Gastrocnemius medialis (tissue), 4 donors: ENCODE data around the gene SLC35B2. TPM values are rescaled to one million over a fixed set of nuclear protein-coding genes. Genes with fewer than 3 reads are reported as not detected.

Source experiments
- ATAC-seq, 2 donors: fragments of 150-250 bp; one replicate each; pipeline ENCODE4 v1.9.1; 2016
- DNase-seq, 2 donors: peaks; one replicate each; pipeline ENCODE4 v3.0.0-alpha.2; 2019
- H3K27ac ChIP-seq, 4 donors: fragments of 200-600 bp; sonication (generic); 1 replicate in 1 of 4; 2 replicates in 3 of 4; pipeline ENCODE4 v1.5.1; 2016 to 2018; ENCODE audit warnings: mild to moderate bottlenecking in 2 of 4, moderate library complexity in 1 of 4
- H3K27me3 ChIP-seq, 3 donors: fragments of 200-600 bp; sonication (generic) in 2 of 3; 1 replicate in 1 of 3; 2 replicates in 2 of 3; pipeline versions ENCODE4 v1.5.1 to v1.6.0; 2016 to 2019; ENCODE audit warnings: mild to moderate bottlenecking in 1 of 3, moderate library complexity in 1 of 3
- H3K36me3 ChIP-seq, 2 donors: fragments of 200-600 bp; sonication (generic) in 1 of 2; one replicate each; pipeline ENCODE4 v1.5.1; 2017 to 2018
- H3K4me1 ChIP-seq, 2 donors: fragments of 200-600 bp; sonication (generic) in 1 of 2; one replicate each; pipeline ENCODE4 v1.5.1; 2016 to 2017; ENCODE audit warnings: mild to moderate bottlenecking in 2 of 2
- H3K4me3 ChIP-seq, 4 donors: fragments of 200-600 bp; sonication (generic) in 3 of 4; 1 replicate in 1 of 4; 2 replicates in 3 of 4; pipeline ENCODE4 v1.5.1; 2016 to 2019; ENCODE audit warnings: mild to moderate bottlenecking in 2 of 4
- H3K9me3 ChIP-seq, 3 donors: fragments of 200-600 bp; sonication (generic) in 2 of 3; 1 replicate in 1 of 3; 2 replicates in 2 of 3; pipeline ENCODE4 v1.5.1; 2016 to 2019
- CTCF ChIP-seq, 5 experiments: fragments of 450-650 bp in 3 of 5; fragments of 200-600 bp in 2 of 5; sonication (generic) in 2 of 5; IDR thresholded peaks in 4 of 5; conservative IDR thresholded peaks in 1 of 5; 1 replicate in 4 of 5; 2 replicates in 1 of 5; pipeline ENCODE4 v1.5.1; 2016 to 2019; ENCODE audit warnings: antibody characterized with exemption in 5 of 5, mild to moderate bottlenecking in 3 of 5, moderate library complexity in 3 of 5
- POLR2A ChIP-seq, 2 donors: fragments of 450-650 bp; IDR thresholded peaks; one replicate each; pipeline ENCODE4 v1.6.1; 2017; ENCODE audit warnings: antibody characterized with exemption in 2 of 2, mild to moderate bottlenecking in 2 of 2, moderate library complexity in 2 of 2
- in situ Hi-C, 4 donors: fragments of 200-750 bp; cut with MboI; loops; one replicate each; pipeline versions ENCODE4 v1.15.0 to v1.8.0; 2017; ENCODE audit warnings: low sequenced_read_pairs in 4 of 4
- intact Hi-C: fragments of 100-400 bp; cut with DNase I; formaldehyde crosslinking; loops from one replicate; pipeline ENCODE4 v1.15.1; 2023; ENCODE audit warnings: low total_unique reads
- total RNA-seq, 4 donors: library from RNA; depleted of rRNA; stranded (reverse); fragments of >200 nt; gene quantifications; one replicate each; pipeline versions ENCODE4 v1.1.0 to v1.2.3, GENCODE V29; 2016

SLC35B2 gene
- total RNA-seq, 4 donors from 2014 or later, result 14.9 to 35.9 (median 21.4) TPM

DNA sequence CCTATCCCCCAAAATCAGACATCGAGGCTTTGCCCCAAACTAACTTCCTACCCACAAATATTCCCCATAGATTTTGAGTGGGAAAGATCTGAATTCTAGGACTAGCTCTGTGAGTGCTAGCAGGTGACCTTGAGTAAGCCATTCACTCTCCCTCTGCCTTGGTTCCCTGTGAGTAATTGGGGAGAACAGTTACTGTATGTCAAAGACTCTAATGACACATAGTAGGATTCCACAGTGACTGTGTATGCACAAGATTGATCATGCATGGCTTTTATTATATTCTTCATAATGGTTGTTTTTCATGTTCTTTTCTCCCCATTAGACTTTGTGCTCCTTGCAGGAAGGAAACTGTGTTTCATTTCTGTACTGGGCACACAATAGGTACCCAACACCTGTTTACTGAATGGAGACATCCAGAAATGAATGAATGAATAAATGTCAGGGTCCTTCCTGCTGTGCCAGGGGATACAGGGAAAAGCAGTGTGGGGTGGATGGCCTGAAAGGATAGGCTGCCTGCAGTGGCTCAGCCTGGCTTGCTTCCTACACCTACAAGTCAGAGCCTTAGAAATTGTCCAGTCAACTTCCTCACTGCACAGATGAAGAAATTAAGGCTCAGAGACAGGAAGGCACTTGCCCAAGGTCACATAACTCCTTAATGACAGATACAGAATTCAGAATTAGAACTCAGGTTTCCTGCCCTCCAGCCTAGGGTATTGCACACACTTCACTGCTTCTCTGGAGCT, 12.0 kb upstream of the SLC35B2 start:
- H3K27ac ChIP-seq, result no peak overlapping the region
- peaks cover 30 to 40% (median 30%) of the 10 kb centered on the region in 3 donors for H3K27me3 ChIP-seq
- in situ Hi-C loops, result loop anchor here in 1 of 4 donors (5.0 kb wide), 1 partner anchor 68 kb away; no protein-coding TSS in a partner anchor
- intact Hi-C loops, result loop anchor here (2.0 kb wide), 1 partner anchor 35 kb away; no protein-coding TSS in a partner anchor
- ATAC-seq (no peak), DNase-seq (no peak)
- TF ChIP-seq POLR2A (IDR thresholded peaks at IDR 0.05) (no peak), CTCF (IDR thresholded peaks at IDR 0.05 in 4 of 5, conservative IDR thresholded peaks at IDR 0.05 in 1 of 5) (no peak)
- H3K9me3 ChIP-seq, result no peaks in the 10 kb centered on the region
- no peaks in the 10 kb centered on the region for H3K36me3 ChIP-seq
- peaks cover 6 to 7% of the 10 kb centered on the region in 2 donors for H3K4me1 ChIP-seq
- H3K4me3 ChIP-seq, result no peak overlapping the region

GRCh38 chr6:44268095-44268628, 10.8 kb upstream of the SLC35B2 start:
- DNase-seq (peak in 1 of 2 donors; percentile 50), ATAC-seq (peak in 1 of 2 donors; percentile 40)
- Histone ChIP-seq H3K27me3 (peaks cover 20 to 40% (median 30%) of the 10 kb centered on the region in 3 donors), H3K9me3 (no peaks in the 10 kb centered on the region), H3K4me3 (no peak overlapping the region), H3K4me1 (peaks cover 17 to 19% of the 10 kb centered on the region in 2 donors), H3K27ac (no peak overlapping the region), H3K36me3 (no peaks in the 10 kb centered on the region)
- TF ChIP-seq POLR2A (IDR thresholded peaks at IDR 0.05) (no peak), CTCF (IDR thresholded peaks at IDR 0.05 in 4 of 5, conservative IDR thresholded peaks at IDR 0.05 in 1 of 5) (peak; percentile 62 to 84 (median 83))
- intact Hi-C loops (loop anchor here (1.0 to 2.0 kb wide), 2 partner anchors 37 to 70 kb away; no protein-coding TSS in a partner anchor), in situ Hi-C loops (loop anchor here in 1 of 4 donors (5.0 kb wide), 1 partner anchor 69 kb away; no protein-coding TSS in a partner anchor)

- Histone ChIP-seq H3K27me3 (peaks cover 20 to 36% (median 30%) of the 10 kb centered on the region in 3 donors), H3K4me1 (peaks cover 20 to 23% of the 10 kb centered on the region in 2 donors), H3K36me3 (no peaks in the 10 kb centered on the region), H3K9me3 (no peaks in the 10 kb centered on the region), H3K4me3 (no peak overlapping the region), H3K27ac (no peak overlapping the region)
- no peak for ATAC-seq
- TF ChIP-seq CTCF (IDR thresholded peaks at IDR 0.05 in 4 of 5, conservative IDR thresholded peaks at IDR 0.05 in 1 of 5) (no peak), POLR2A (IDR thresholded peaks at IDR 0.05) (no peak)
- in situ Hi-C loops (loop anchor here in 1 of 4 donors (5.0 kb wide), 1 partner anchor 70 kb away; no protein-coding TSS in a partner anchor), intact Hi-C loops (no loop called here)
- no peak for DNase-seq
Measured at GRCh38 chr6:44267252-44267651, 9.9 kb upstream of the SLC35B2 start.

DNA sequence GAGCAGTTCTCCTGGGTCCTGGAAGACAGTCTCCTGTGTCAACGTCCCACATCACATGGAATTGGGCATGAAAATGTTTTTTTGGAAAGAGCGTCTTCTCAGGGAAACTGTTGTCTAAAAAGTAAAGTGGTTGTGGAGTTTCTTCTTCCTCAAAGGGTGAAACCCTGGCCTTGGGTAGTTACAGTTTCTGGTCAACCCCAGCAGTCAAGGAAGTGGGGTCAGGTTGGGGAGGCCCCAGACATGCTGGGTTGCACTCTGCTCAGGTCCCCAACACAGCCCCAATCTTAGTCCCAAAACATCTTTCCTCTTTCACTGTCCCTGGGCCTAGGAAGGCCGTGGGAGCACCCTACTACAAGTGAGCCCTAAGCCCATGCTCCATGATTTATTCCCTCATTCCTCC, 9.0 kb upstream of the SLC35B2 start:
- no peak overlapping the region for H3K4me3 ChIP-seq
- TF ChIP-seq POLR2A (IDR thresholded peaks at IDR 0.05) (no peak), CTCF (IDR thresholded peaks at IDR 0.05 in 4 of 5, conservative IDR thresholded peaks at IDR 0.05 in 1 of 5) (no peak)
- in situ Hi-C loops (loop anchor here in 1 of 4 donors (5.0 kb wide), 1 partner anchor 71 kb away; no protein-coding TSS in a partner anchor), intact Hi-C loops (no loop called here)
- peaks cover 20 to 29% (median 22%) of the 10 kb centered on the region in 3 donors for H3K27me3 ChIP-seq
- ATAC-seq (no peak), DNase-seq (no peak)
- H3K9me3 ChIP-seq, result no peaks in the 10 kb centered on the region
- peaks cover 20 to 23% of the 10 kb centered on the region in 2 donors for H3K4me1 ChIP-seq
- H3K36me3 ChIP-seq, result peaks cover 0 to 2% of the 10 kb centered on the region in 2 donors
- H3K27ac ChIP-seq, result no peak overlapping the region
